GM19023 (cell line): ENCODE results near the gene SLCO4A1.

ENCODE experiments used
- ATAC-seq: cut with Tn5 transposase; IDR thresholded peaks from one replicate; pipeline ENCODE4 v1.9.1; 2021; ENCODE audit warnings: mild to moderate bottlenecking, moderate library complexity; ENCODE audit not compliant: unreplicated experiment

The SLCO4A1 gene

DNA sequence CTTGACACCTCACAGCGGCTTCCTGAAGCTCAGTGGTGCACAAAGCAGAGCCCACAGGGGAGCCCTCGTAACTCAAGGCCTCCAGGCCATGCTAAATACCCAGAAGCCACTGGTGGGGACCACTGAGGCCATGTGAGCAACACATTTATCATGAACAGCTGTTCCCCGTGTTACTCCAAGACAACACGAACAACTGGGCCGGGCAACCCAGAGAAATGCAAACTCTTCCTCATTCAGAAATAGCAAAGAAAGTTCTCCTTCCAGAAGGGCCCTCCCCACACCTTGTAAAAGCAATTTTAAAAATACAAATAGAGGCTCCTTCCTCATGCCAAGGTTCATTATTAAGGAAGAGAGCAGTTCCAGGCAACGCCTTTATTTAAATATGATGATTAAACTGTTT lies 36.3 kb upstream of the SLCO4A1 start:
- ATAC-seq: no peak

DNA sequence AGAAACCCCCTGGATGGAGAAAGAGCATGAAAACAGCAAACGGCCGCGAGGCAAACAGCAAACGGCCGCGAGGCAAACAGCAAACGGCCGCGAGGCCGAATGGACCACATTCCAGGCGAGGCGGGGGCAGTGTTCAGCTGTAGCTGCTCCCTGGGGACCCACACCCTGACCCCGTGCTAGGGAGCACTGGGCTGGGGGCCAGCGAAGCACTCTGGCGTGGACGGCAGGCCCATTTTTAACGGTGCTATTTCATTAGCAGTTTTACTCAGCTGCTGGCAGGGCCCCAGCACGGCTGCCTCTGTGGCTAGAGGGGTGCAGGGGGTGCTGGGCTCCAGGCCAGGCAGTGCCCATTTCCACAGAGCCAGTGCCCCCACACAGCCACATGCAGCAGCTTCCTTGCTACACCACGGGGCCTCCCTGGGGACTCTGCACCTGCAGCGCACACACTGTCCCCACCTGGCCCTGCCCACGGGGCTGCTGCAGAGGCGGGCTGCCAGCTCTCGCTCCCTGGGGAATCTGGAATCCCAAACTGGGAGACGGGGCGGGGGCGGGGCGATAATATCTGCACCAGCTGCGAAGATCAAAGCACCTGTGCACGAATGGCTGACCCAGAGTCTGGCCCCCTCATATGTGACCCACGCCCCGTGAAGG lies 35.6 kb upstream of the SLCO4A1 start:
- ATAC-seq: no peak

DNA sequence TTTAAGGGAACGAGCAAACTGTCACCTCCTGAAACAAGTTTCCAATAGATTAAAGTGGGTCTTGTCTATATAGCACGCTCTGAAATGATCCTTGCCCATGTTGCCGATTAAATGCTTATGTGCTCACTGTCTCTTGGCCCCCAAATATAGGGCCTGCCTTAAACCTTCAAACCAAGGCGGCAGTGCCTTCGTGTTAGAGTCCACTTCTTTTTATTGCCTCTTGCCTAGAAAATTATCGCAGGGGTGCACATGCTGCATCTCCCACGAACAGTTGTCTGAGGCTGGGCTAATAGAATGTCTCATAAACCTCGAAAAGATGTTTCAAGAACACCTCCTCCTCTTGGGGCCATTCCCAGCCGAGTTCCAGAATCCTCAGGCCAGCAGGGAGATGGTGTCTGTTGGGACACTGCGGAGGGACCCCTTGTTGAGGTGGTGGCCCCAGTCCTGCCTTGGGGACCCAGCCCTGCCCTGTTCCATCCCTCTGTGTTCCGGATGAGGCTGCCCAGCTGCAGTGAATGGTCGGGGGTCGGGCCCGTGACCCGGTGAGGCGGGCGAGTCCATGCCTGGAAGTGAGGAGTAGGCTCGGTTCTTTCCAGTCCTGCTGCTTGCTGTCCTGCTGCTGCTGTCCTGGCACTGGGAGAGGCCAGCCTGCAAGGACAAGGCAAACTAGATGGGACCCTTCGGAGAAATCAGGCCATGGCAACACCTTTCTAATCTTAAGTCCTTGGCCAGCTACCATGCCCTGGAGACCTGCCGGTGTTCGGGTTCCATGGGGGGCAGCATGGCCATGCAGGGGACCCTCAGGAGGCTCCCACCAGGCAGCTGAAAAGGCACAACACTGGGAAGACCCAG lies 34.7 kb upstream of the SLCO4A1 start:
- no peak for ATAC-seq

DNA sequence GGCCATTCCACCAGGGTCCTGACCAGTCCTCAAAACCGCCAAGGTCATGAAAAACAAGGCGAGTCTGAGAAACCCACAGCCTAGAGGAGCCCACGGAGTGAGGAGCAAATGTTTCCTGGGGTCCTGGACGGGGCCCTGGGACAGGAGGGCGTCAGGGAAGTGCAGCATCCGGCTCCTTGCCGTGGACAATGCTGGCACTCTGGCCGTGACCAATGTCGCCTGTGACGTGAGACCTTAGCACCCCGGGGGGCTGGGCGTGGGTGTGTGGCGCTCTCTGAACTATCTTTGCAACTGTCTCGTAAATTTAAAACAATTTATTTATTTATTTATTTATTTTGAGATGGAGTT lies 34.1 kb upstream of the SLCO4A1 start:
- ATAC-seq: no peak

DNA sequence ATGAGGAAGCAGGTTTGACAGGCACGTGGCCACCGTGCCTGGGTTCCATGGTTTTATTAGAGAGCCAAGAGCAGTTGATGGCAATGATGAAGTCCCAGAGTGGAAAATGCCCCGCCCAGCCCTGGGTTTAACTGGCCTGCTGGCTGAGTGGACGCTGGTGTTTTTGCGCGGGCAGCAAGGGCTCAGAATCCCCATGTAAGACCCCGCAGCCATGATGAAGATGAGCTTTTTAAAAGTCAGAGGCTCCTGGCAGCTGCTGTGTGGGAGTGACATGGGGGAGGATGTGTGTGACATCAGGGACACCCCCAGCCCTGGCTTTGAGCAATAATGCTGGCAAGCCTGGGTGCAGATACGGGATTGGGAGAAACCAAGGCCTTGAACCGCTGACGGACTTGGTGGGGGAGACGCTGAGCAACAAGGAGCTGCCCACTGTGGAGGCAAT lies 33.0 kb upstream of the SLCO4A1 start:
- ATAC-seq: no peak

DNA sequence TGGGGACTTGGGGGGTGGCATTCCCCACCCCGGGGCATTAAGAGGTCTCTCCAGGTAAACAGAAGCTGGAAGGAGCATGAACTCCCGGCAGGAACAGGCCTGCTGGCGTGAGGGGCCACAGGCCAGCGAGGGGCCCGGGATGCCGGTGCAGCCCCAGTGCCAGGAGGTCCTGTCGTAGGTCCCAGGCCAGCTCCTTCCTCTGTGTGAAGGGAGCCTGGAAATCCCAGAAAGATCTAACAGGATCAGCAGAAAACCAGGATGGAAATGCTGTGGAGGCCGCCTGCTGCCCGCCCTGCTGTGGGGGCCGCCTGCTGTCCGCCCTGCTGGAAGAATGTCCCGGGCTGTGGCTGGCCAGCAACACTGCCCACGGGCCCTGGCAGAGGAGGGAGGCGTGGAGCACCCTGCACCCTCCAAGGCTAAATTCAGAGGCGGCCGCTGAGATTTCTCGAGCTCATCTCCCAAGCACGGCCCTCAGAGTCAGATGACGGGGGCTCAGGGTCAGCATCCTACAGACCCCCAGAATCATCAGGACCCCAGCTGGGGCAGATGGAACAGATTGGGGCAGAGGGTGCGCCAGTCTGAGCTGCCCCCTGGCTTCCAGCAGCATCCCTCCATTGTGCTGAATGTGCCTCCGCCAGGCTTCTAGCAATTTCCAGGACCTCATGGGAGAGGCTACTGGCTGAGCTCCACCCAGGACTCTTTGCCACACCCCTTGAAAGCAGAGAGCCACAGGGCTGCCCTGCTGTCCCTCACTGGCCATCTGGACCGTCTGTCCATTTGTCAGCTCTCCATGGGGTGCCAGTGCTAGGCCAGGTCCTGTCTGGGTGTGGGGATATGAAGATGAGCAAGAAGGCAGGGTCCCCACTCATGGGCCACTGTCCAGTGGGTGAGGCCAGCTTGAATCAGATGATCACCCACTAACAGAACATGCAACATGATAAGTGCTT lies 32.2 kb upstream of the SLCO4A1 start:
- ATAC-seq: no peak

DNA sequence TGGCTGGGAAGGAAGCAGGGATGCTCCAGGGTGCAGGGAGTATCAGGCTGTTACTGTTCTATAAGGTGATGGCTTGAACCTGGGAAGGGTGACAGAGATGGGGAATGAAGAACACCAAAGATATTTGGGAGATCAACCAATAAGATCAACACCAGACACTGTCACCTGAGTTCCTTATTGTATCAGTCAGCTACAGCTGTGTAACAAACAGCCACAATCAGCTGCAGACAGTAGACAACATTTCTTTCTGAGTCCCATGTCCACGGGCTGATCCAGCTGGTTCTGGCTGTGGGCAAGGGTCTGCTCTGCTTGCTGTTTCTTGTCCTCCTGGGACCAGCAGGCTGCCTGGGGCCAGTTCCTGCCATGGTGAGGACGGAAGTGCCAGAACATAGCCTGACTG lies 31.3 kb upstream of the SLCO4A1 start:
- no peak for ATAC-seq

DNA sequence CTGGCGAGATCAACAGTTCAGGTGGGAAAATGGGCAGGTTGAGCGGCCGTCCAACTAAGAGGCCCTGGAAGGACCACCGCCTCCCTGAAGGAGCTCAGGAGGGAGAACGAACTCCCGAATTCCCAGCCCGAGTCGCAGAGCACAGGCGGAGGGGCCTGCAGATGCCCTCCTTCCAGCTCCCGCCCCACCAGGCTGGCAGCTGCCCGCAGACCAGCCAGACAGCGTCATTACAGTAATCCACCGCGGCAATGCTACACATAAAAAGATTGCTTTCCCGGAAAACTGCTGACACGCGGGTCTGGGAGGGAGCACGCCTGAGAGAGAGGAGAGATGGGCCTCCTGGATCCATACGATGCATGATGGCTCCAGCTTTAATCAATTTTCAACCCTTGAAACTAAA lies 30.5 kb upstream of the SLCO4A1 start:
- no peak for ATAC-seq

DNA sequence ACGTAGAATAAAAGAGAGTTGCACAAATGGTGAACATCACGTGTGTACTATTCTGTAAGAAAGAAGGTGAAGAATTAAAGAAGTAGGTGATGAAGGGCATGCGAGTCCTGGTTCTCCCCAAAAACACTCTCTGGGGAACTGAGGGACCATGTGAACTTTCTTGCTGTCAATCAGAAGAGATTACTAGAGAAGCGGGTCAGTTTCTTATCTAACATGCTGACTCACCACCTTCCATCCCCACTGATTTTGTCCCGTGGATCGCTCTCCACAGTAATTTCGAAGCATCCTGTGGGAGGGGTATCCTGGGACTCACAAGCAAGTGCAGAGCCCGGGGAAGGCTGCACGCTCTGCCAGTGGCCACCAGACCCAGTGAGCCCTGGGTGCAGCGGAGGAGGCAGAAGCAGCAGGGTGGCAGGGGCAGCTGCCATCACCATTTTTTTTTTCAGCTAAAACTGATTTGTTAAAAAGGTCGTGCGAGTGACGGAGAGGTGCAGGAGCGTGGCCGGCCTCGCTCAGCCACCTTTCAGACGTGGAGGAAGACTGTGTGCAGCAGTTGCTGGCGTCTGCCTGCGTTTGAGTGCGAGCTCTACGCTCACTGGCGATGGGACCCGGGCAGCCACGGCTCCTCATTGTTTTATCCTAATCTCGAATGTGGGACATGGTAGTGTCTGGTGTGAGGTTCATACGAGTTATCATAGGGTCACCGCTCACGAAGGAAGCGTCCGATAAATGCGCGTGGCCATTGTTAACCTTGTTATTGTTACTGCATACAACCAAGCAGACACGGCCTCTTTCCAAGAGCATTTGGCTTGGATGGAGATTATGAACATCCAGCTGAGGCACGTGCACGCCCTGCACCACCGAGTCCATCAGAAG lies 28.0 kb upstream of the SLCO4A1 start:
- no peak for ATAC-seq

DNA sequence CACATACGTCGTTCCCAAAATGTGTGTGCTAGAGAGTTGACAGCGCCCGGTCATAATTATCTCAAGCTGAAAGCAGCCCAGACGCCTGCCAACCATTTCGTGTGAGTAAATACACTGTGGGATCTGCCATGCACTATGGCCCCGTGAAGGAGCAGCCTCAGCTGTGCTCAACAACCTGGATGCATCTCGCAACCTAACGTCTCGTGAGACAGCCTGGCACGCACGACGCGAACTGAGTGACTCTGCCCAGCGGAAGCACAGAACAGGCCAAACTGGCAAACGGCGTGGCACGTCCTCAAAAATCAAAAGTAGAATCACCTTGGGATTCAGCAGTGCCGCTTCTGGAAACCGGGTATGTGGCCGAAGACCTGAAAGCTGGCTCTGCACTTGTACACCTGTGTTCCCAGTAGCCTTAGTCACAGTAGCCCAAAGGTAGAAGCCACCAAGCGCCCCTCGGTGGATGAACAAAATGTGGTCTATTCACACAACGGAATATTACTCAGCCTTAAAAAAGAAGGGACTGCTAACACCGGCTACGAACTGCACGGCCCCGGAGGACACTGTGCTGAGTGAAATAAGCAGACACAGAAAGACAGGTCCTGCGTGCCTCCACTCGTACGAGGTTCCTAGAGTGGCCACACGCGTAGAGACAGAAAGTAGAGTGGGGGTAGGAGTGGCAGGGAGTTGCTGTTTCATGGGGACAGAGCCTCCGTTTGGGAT lies 27.2 kb upstream of the SLCO4A1 start:
- no peak for ATAC-seq

DNA sequence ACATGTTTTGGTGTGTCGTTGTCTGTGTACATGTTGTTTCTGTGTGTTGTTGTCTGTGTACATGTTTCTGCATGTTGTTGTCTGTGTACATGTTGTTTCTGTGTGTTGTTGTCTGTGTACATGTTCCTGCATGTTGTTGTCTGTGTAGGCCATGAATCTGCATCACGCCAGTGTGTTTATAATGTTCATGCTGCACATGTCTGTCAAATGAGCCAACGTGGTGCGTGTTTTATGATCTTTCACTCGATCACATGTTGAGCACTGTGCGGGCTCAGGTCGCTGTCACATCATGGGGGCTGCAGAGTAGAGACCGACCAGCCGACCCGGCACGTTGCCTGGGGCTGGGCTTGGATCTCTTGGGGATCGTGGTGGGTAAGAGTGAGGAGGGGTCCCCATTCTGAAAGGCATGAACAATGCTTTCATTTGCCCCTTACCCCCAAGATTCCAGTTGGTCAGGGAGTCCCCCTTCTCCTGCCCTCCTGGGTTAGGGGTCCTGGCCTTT lies 26.5 kb upstream of the SLCO4A1 start:
- no peak for ATAC-seq

DNA sequence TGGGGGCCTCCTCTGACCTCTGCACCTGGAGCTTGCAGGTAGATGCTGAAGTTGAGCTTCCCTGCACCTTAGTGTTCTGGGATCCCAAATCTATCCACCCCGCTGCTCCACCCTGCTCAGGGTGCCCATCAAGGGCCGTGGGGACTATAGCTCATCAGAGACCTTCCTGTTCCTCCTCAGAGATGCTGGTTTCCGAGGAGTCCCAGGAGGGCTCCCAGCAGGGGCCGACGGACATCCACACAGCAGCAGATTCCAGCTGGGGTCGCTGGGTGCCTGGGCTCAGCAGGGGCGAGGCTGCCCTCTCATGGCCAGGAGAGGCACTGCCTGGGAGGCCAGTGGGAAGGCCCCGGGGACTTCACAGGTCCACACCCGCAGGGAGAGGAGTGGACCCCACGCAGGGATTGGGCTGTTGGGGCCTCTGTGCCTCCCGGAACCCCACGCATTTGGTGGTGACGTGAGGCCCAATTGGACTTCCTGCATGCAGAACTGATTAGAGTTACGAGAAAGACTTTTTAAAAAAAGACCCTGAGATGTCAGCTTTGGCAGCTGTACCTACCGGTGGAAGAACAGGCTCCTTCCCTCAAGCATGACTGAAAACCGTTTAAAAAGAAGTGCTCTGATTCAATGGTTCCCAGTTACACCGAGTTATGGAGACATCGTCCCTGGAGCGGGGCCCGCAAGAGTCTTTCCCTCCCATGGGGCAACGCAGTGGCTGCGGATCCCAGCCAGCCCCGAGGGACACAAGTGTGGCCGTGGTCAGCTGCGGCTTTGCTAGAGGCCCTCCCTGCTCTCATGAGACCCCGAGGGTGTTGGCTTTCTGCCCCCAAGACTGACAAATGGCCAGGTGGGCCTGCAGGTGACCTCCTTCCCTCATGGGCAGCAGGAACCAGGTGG lies 25.3 kb upstream of the SLCO4A1 start:
- ATAC-seq: peak; percentile 55

DNA sequence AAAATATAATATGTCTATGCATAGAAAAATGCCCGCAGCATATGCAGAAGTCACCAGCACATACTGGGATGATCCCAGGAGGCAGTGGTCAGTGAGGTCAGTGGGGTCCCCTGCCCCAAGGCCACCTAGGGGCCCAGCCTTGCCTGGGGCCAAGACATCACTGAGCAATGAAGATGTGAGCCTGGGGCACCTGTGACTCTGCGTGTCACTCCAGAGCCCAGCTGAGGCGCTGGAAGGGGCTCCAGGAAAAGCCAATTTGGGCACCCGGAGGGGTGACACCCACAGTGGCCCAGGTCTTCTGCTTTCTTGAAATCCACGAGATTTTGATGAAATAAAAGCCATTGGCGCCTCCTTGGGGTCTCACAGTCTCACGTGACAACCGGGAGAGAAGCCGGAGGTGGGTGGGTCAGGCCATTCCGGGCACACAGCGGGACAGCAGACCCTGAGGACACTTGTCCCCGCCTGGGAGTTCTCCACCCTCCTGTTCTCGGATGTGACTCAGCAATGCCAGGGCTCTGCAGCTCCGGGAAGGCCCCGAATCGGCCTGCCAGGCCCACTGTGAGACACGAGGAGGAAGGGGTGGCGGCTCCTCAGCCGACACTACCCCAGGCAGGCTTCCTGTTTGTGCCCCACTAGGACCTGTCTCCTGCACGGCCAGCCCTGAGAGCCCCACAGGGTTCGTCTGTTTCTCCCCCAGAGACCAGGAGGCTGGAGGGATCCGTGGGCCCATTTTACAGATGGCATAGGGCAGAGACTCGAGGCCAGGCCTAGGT lies 24.4 kb upstream of the SLCO4A1 start:
- no peak for ATAC-seq

DNA sequence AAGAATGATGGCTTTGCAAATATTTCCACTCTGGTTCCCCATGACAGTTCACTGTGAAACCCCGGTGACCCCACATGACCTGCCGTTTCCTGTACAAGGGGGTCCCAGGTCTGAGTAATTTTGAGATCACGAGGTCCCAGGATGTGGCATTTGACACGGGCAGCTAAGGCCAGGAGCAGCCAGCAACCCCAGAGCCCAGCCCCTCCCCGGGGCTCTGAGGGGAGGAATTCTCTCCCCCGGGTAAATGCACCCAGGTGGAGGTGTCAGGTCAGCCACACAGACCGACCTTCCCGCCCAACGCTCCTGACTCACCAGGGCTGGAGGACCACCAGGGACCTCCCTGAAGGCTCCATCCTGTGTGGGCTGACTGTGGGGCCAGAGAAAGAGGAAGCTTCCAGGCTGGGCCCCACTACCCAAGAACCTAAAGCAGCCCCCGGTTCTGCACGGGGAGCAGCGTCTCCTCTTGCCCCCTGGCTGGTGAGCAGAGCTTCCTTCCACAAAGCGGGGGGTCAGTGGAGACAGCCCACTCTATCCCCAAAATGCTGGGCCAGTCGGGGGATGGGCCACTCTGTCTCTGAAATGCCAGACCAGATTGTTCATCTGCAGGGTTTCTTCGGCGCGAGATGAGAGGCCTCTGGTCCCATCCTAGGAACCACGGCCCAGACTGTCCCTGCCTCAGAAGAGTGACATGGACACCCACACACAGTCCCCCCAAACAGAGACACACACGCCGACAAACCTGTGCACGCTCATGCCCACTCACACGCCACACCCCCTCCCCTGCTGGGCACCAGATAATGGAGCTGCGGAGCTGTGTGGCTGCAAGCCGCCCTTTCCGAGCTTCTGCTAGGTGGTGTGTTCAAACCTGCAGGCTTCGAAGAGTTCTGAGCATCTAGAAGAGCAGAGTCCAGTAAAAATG lies 23.4 kb upstream of the SLCO4A1 start:
- peak; percentile 39 for ATAC-seq

DNA sequence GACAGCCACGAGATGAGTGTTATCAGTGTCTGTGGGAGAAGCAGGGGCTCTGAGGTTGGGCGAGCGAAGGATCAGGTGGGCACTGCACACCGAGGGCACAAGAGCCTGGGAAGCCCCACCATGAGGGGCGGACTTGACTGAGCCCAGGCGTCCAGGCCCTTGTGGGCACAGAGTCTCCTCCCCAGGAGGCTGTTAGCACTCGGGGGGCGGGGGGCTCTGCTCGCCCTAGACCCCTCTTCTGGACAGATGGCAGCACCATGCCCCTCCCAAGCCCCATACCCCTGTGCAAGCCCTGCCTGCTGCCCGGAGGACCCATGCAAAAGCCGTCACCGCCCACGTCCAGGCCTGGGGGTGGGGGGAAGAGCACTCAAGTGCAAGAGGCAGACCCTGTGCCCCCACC lies 21.7 kb upstream of the SLCO4A1 start:
- ATAC-seq: no peak

DNA sequence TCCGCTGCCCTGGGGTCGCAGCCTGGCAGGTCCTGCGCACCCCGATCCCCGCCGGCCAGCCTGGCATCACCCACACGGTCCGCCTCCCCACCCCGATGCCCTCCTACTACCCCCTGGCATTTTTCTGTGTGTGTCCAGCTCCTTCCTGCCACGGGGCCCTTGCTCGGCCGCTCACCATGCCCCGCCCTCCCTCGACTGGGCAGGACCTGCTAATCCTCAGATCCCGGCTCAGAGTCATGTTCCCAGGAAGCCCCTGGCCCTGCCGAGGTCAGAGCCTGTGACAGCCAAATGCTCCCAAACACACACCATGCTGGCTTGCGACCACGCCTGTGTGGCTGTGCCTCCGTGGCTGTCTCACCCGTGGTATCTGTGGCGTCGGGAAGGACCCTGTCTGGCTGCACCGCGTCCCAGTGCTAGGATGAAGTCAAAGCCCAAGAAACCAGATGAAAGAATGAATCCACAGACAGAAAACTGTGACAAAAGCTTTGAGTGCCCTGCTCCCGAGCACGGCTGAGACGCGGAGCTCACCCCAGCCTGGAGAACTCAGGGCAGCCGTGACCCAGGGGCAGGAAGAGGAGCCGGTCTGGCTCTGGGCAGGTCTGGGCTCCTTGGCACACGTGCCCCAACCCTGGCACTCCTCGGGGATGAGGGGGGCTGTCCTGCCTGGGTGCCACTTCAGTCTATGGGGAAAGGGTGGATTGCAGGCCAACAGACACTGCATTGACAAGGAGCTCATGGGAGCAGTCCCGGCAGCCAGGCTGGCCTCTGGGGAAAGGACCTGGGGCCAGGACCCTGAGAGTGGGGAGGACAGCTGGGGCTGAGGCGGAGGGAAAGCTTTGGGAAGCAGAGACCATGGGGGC lies 20.8 kb upstream of the SLCO4A1 start:
- no peak for ATAC-seq
